Measurements from ENCODE around the gene DNAJC9.

- TF ChIP-seq CTCF (IDR thresholded peaks at IDR 0.05) = no peak
- TF ChIP-seq POLR2AphosphoS5 (IDR thresholded peaks at IDR 0.05; ENCODE audit: low read depth, low read length) = no peak
- TF ChIP-seq REST (IDR thresholded peaks at IDR 0.05; ENCODE audit: insufficient read depth in 1 of 2, low read depth in 2 of 2, low read length in 1 of 2) = no peak
- no peak for TF ChIP-seq SIN3A (IDR thresholded peaks at IDR 0.05; ENCODE audit: borderline replicate concordance, insufficient read depth, low read depth, low read length)
- no peak for TF ChIP-seq TCF7L2 (IDR thresholded peaks at IDR 0.05; ENCODE audit: low read depth, low read length)
Measured at GRCh38 chr10:73226663-73227062, 20.4 kb downstream of the DNAJC9 start.
